Lung (tissue), 12 donors: Measurements from ENCODE around the gene ATXN1. TPM values are rescaled to one million over a fixed set of nuclear protein-coding genes. Genes with fewer than 3 reads are reported as not detected.
A peak's percentile ranks its signal among the peaks of the same experiment; 100 is the strongest.

Experiments
- ATAC-seq: fragments of 200-7000 bp; cut with Tn5 transposase; one replicate; pipeline ENCODE4 v1.9.1; 2020; ENCODE audit warnings: moderate number of reproducible peaks; ENCODE audit not compliant: insufficient read depth, low FRiP score
- DNase-seq, 3 donors: peaks; one replicate each; pipeline ENCODE4 v3.0.0-alpha.2; 2013 to 2017
- H3K27ac ChIP-seq, 2 donors: one replicate each; pipeline ENCODE4 v1.5.1; 2013; ENCODE audit warnings: mild to moderate bottlenecking in 2 of 2, moderate library complexity in 2 of 2, control low read depth in 1 of 2, inconsistent platforms in 1 of 2, low read depth in 1 of 2, low read length in 1 of 2
- H3K27me3 ChIP-seq, 3 donors: one replicate each; pipeline ENCODE4 v1.5.1; 2013; ENCODE audit warnings: low read length in 2 of 3; ENCODE audit not compliant: control insufficient read depth in 3 of 3, insufficient read depth in 3 of 3
- H3K36me3 ChIP-seq, 4 donors: one replicate each; pipeline ENCODE4 v1.5.1; 2013; ENCODE audit warnings: low read length in 4 of 4, mild to moderate bottlenecking in 1 of 4, moderate library complexity in 1 of 4; ENCODE audit not compliant: control insufficient read depth in 4 of 4, insufficient read depth in 4 of 4
- H3K4me1 ChIP-seq, 5 donors: one replicate each; pipeline ENCODE4 v1.5.1; 2013; ENCODE audit warnings: low read length in 5 of 5, mild to moderate bottlenecking in 2 of 5, moderate library complexity in 1 of 5; ENCODE audit not compliant: control insufficient read depth in 5 of 5, insufficient read depth in 5 of 5
- H3K4me3 ChIP-seq: one replicate; pipeline ENCODE4 v1.5.1; 2013; ENCODE audit warnings: mild to moderate bottlenecking, control low read depth, moderate library complexity
- H3K9ac ChIP-seq, 2 donors: one replicate each; pipeline ENCODE4 v1.5.1; 2013; ENCODE audit warnings: low read length in 2 of 2, control low read depth in 1 of 2; ENCODE audit not compliant: insufficient read depth in 1 of 2
- H3K9me3 ChIP-seq, 4 donors: one replicate each; pipeline ENCODE4 v1.5.1; 2013; ENCODE audit warnings: low read length in 3 of 4, mild to moderate bottlenecking in 1 of 4, moderate library complexity in 1 of 4; ENCODE audit not compliant: control insufficient read depth in 4 of 4, insufficient read depth in 3 of 4
- WGBS, 2 donors: extraction: QIAGEN DNeasy Blood & Tissue Kit; methylation state at CpG; one replicate each; pipeline ENCODE4 v1.1.7; 2013; 5-methylcytosine and 5-hydroxymethylcytosine counted together
- polyA plus RNA-seq, 2 donors: library from polyadenylated mRNA; stranded (reverse); fragments of 200-250 nt; gene quantifications; one replicate each; pipeline ENCODE4 v1.2.1, GENCODE V29; 2013
- total RNA-seq, 2 donors: library from RNA; depleted of rRNA in 1 of 2; stranded (reverse); fragments of >200 nt in 1 of 2; gene quantifications; one replicate each; pipeline ENCODE4 v1.2.1, GENCODE V29; 2014 to 2021
- TF ChIP-seq, protein P1 (sequence below): IDR thresholded peaks from 2 replicates; pipeline ENCODE4 v1.5.1; 2012; ENCODE audit warnings: mild to moderate bottlenecking; ENCODE audit errors: control extremely low read depth, extremely low read depth
- donor health status: control.
- donor health status: control.
- donor health status: Bipolar disorder and iron deficiency.
- donor health status: healthy.
- donor health status: DM: yes; HTN: yes; CAD: no.

Gene ATXN1
- total and polyA plus RNA-seq, 4 donors: 9.7 to 108 (median 34.9) TPM

- peak; percentile 48 to 63 (median 55) for DNase-seq
- TF ChIP-seq, protein P1, sequence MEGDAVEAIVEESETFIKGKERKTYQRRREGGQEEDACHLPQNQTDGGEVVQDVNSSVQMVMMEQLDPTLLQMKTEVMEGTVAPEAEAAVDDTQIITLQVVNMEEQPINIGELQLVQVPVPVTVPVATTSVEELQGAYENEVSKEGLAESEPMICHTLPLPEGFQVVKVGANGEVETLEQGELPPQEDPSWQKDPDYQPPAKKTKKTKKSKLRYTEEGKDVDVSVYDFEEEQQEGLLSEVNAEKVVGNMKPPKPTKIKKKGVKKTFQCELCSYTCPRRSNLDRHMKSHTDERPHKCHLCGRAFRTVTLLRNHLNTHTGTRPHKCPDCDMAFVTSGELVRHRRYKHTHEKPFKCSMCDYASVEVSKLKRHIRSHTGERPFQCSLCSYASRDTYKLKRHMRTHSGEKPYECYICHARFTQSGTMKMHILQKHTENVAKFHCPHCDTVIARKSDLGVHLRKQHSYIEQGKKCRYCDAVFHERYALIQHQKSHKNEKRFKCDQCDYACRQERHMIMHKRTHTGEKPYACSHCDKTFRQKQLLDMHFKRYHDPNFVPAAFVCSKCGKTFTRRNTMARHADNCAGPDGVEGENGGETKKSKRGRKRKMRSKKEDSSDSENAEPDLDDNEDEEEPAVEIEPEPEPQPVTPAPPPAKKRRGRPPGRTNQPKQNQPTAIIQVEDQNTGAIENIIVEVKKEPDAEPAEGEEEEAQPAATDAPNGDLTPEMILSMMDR: no peak
- Histone ChIP-seq H3K9me3 (no peaks in the 10 kb centered on the region), H3K27me3 (no peaks in the 10 kb centered on the region), H3K27ac (no peak overlapping the region), H3K4me3 (no peak overlapping the region), H3K9ac (no peak overlapping the region), H3K4me1 (no peaks in the 10 kb centered on the region), H3K36me3 (no peaks in the 10 kb centered on the region)
- WGBS, 2 donors: 72 to 77% methylated on average over 15 of the region's 15 CpGs
- no peak for ATAC-seq
These were observed 475.1 kb downstream of the ATXN1 start for GRCh38 chr6:16286151-16286522.

DNA sequence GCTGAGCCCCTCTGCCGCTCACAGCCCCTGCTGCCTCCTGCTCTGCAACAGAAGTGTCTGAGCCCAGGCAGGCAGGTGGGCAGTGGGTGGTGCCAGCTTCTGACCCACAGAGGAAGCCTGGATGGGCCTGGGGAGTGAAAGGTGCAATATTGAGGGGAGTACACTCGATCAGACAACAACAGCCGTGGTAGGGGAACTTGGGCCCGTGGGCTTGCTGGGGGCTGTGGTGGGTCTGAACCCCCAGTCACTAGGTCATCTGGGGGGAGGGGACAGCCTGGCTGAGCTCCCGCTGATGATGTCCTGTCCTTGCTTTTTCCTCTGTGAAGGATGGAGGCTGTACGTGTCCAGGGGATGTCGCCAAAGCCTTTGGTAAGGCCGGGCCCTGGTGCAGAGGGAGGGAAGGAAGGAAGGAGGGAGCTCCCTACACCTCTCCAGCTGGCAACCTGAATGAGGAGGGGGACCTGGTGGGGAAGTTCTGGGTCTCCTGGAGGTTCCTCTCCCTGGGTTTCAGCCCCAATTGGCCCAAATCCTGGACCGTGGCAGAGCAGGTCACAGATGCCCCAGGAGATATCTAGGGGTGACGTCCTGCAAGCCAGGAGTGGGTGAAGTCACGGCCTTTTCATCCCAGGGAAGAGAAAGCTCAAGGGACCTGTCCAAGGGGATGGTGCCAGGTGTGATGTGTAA, 475.7 kb downstream of the ATXN1 start:
- TF ChIP-seq, protein P1: no peak
- Histone ChIP-seq H3K9ac (no peak overlapping the region), H3K9me3 (no peaks in the 10 kb centered on the region), H3K36me3 (no peaks in the 10 kb centered on the region), H3K27me3 (no peaks in the 10 kb centered on the region), H3K27ac (no peak overlapping the region), H3K4me1 (no peaks in the 10 kb centered on the region), H3K4me3 (no peak overlapping the region)
- 89 to 91% methylated on average over 11 of the region's 11 CpGs for WGBS, 2 donors
- ATAC-seq (no peak), DNase-seq (no peak)

DNA sequence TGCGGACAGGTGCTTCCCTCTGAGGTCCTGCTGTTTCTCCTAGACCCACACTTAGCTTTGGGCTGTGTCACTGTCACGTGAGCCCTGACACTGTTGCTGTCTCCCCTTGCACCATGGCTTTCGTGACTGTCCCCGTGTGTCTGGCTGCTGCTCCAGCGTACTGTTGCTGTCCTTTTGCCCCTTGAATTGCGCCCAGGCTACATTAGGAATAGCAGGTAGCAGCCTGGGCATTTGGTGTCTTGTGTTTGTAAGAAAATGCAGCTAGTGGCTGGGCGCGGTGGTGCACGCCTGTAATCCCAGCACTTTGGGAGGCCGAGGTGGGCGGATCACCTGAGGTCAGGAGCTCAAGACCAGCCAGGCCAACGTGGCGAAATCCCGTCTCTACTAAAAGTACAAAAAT, 476.8 kb downstream of the ATXN1 start:
- TF ChIP-seq, protein P1: no peak
- H3K27me3 ChIP-seq: no peaks in the 10 kb centered on the region

GRCh38 chr6:16282370-16282769, 478.9 kb downstream of the ATXN1 start:
- H3K4me3 ChIP-seq: no peak overlapping the region

More for the DNA sequence above, 476.8 kb downstream of the ATXN1 start:
- ATAC-seq (no peak), DNase-seq (no peak)
- H3K4me1 ChIP-seq: no peaks in the 10 kb centered on the region
- no peak overlapping the region for H3K9ac ChIP-seq
- H3K27ac ChIP-seq: no peak overlapping the region
- H3K4me3 ChIP-seq: no peak overlapping the region
- no peaks in the 10 kb centered on the region for H3K9me3 ChIP-seq
- H3K36me3 ChIP-seq: peaks cover 0 to 2% (median under 1%) of the 10 kb centered on the region in 4 donors
- 94 to 96% methylated on average over 14 of the region's 14 CpGs for WGBS, 2 donors

More at GRCh38 chr6:16282370-16282769, 478.9 kb downstream of the ATXN1 start:
- TF ChIP-seq, protein P1: no peak
- ATAC-seq: no peak
- H3K27me3 ChIP-seq: no peaks in the 10 kb centered on the region
- H3K9ac ChIP-seq: no peak overlapping the region
- peaks cover 0 to 6% (median 2%) of the 10 kb centered on the region in 4 donors for H3K36me3 ChIP-seq
- no peak for DNase-seq
- H3K9me3 ChIP-seq: no peaks in the 10 kb centered on the region
- no peak overlapping the region for H3K27ac ChIP-seq
- H3K4me1 ChIP-seq: peaks cover 0 to 8% (median 0%) of the 10 kb centered on the region in 5 donors
- WGBS, 2 donors: 93 to 96% methylated on average over 4 of the region's 4 CpGs
